Ramos (cell line): ENCODE measurements around the gene LPCAT4.

ENCODE experiments used
- in situ Hi-C: fragments of 300-500 bp; cut with MboI; formaldehyde crosslinking; loops from one replicate; pipeline ENCODE4 v1.14.3; 2022; ENCODE audit warnings: low sequenced_read_pairs; ENCODE audit not compliant: unreplicated experiment

The LPCAT4 gene

DNA sequence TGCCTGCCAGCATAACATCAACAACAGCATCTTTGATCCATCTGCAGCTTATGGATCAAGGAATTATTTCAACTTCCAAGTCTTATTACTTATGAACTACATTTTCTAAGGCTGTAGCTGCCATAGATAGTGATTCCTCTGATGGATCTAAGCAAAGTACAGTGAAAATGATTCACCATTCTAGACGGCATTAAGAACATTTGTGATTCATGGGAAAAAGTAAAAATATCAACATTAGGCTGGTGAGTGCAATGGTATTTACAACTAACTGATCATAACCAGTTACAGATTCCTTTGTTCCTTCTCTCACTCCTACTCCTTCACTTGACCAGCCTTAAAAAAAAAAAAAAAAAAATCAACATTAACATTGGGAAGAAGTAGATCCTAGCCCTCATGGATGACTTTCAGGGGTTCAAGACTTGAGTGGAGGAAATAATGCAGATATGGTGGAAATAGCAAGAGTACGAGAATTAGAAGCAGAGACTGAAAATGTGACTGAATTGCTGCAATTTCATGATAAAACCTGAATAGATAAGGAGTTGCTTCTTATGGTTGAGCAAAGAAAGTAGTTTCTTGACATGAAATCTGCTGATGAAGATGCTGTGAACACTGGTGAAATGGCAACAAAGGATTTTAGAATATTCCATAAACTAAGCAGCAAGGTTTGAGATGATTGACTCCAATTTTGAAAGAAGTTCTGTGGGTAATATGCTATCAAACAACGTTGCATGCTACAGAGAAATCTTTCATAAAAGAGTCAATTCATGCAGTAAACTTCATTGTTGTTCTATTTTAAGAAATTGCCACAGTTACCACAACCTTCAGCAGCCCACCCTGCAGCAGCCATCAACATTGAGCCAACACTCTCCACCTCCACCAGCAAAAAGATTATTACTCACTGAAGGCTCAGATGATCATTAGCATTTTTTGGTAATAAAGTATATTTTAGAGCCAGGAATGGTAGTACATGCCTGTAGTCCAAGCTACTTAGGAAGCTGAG is 52.2 kb downstream of the LPCAT4 start:
- in situ Hi-C loops, result no loop called here

DNA sequence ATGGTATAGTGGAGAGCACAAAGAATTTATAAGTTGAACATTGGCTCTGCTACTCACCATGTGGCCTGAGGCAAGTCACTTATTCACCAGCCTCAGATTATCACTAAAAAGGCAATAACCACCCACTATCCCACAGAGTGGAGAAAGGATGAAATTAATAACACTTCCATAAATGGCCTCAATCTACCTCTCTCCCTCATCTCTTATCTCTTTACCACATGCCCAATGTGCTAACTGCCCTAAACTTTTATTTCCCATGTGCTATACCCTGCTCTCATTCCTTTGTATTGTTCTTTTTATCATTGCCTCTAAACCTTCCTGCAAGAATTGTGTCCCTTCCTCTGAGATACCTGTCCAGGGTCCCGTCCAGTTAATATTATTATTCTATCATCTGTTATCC is 55.4 kb downstream of the LPCAT4 start:
- in situ Hi-C loops, result no loop called here
